Measurements from ENCODE around the gene BRSK2.
A peak's percentile ranks its signal among the peaks of the same experiment; 100 is the strongest.

BRSK2 gene

DNA sequence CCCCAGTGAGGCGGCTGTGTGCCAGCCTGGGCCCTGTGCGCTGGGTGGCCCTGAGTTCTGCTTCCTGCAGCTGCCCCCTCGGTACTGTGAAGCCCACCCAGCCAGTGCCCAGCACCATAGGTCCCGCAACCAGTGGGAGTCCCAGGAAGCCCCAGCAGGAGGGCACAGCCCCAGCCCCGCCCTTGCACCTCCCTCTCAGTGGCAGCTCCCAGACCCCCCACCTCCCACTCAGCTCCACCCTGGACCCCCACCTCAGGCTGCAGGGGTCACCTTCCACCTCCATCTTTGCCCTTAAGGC lies 66.0 kb downstream of the BRSK2 start:
- TF ChIP-seq NFIC (IDR thresholded peaks at IDR 0.05) (no peak), CREB1 (IDR thresholded peaks at IDR 0.05; ENCODE audit: low read depth) (no peak), YY1 (IDR thresholded peaks at IDR 0.05; ENCODE audit: low read depth) (no peak), RAD21 (IDR thresholded peaks at IDR 0.05; ENCODE audit: low read depth) (no peak), TAF1 (IDR thresholded peaks at IDR 0.05; ENCODE audit: low read depth) (no peak)

DNA sequence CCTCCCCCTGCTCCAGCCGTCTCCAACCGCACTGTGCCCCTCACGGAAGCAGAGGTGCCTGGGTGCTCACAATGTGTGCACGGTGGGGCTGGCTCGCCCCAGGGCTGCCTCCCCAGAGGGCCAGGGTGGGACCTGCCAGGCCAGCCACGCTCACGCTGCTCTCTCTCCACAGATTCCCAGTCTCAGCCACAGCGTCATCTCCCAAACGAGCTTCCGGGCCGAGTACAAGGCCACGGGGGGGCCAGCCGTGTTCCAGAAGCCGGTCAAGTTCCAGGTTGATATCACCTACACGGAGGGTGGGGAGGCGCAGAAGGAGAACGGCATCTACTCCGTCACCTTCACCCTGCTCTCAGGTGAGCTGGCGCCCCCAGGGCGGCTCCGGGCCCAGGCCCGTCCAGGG lies 66.4 kb downstream of the BRSK2 start:
- TF ChIP-seq TEAD4 (IDR thresholded peaks at IDR 0.05) (no peak), CREB1 (IDR thresholded peaks at IDR 0.05; ENCODE audit: low read depth) (no peak), EP300 (IDR thresholded peaks at IDR 0.05; ENCODE audit: borderline replicate concordance) (no peak), FOXM1 (IDR thresholded peaks at IDR 0.05; ENCODE audit: borderline replicate concordance, low read depth) (no peak), ZBTB7A (IDR thresholded peaks at IDR 0.05; ENCODE audit: low read depth) (no peak)
- TF ChIP-seq, protein P1, sequence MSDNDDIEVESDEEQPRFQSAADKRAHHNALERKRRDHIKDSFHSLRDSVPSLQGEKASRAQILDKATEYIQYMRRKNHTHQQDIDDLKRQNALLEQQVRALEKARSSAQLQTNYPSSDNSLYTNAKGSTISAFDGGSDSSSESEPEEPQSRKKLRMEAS (IDR thresholded peaks at IDR 0.05): no peak

DNA sequence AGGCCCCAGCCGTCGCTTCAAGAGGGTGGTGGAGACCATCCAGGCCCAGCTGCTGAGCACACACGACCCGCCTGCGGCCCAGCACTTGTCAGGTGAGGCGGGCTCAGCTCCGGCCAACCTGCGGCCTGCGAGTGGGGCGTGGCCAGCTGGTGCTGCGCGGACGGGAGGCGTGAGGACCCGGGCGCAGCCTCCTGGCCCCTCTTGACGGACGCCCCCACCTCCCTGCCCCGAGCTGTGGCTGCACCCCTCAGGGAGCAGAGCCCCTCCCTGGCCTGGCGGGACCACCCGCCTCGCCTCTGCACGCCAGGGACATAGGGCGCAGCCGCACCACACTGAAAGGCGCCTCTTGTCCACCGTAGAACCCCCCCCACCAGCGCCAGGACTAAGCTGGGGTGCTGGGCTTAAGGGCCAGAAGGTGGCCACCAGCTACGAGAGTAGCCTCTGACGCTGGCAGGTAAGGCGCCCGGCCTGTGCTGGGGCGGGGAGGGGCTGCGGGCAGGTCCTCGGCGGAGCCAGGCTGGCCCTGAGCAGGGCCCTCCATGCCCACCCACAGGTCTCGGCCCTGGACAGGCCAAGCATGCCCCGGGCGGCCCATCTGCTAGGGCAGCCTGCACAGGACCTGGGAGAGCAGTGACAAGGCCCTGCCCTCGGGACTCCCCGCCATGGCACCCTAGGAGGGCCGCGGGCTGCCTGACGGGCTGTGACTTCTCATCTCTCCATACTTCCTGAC lies 67.0 kb downstream of the BRSK2 start:
- TF ChIP-seq YY1 (IDR thresholded peaks at IDR 0.05; ENCODE audit: low read depth) (no peak), NFIC (IDR thresholded peaks at IDR 0.05) (no peak), CREB1 (IDR thresholded peaks at IDR 0.05; ENCODE audit: low read depth) (no peak), ZBTB7A (IDR thresholded peaks at IDR 0.05; ENCODE audit: low read depth) (no peak)

DNA sequence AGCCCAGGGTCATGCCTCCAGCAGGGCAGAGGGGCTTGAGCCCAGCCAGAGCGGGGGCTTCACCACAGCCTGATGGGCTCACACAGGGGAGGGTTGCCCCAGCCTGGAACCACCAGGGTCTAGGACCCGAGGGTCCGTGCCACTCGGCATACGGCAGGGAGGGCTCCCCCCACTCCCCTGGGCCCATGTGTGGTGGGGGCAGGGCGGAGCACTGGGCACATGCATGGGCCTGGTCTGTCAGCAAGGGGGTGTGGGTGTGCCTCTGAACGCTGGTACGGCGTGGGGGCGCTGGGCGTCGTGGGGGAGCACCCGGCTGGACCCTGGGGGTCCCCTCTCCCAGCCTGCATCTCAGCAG lies 67.6 kb downstream of the BRSK2 start:
- TF ChIP-seq, protein P2, sequence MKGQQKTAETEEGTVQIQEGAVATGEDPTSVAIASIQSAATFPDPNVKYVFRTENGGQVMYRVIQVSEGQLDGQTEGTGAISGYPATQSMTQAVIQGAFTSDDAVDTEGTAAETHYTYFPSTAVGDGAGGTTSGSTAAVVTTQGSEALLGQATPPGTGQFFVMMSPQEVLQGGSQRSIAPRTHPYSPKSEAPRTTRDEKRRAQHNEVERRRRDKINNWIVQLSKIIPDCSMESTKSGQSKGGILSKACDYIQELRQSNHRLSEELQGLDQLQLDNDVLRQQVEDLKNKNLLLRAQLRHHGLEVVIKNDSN (IDR thresholded peaks at IDR 0.05): no peak
- TF ChIP-seq EGR1 (IDR thresholded peaks at IDR 0.05) (no peak), CREB1 (IDR thresholded peaks at IDR 0.05; ENCODE audit: low read depth) (no peak), ZBTB7A (IDR thresholded peaks at IDR 0.05; ENCODE audit: low read depth) (no peak), EP300 (IDR thresholded peaks at IDR 0.05; ENCODE audit: borderline replicate concordance) (no peak), TCF12 (IDR thresholded peaks at IDR 0.05; ENCODE audit: low read depth) (no peak), YY1 (IDR thresholded peaks at IDR 0.05; ENCODE audit: low read depth) (no peak), FOXM1 (IDR thresholded peaks at IDR 0.05; ENCODE audit: borderline replicate concordance, low read depth) (no peak), RAD21 (IDR thresholded peaks at IDR 0.05; ENCODE audit: low read depth) (no peak), TAF1 (IDR thresholded peaks at IDR 0.05; ENCODE audit: low read depth) (no peak), NFIC (IDR thresholded peaks at IDR 0.05) (no peak), TEAD4 (IDR thresholded peaks at IDR 0.05) (no peak), CEBPB (IDR thresholded peaks at IDR 0.05) (no peak)
- TF ChIP-seq, protein P1 (IDR thresholded peaks at IDR 0.05): no peak
- TF ChIP-seq, protein P3, sequence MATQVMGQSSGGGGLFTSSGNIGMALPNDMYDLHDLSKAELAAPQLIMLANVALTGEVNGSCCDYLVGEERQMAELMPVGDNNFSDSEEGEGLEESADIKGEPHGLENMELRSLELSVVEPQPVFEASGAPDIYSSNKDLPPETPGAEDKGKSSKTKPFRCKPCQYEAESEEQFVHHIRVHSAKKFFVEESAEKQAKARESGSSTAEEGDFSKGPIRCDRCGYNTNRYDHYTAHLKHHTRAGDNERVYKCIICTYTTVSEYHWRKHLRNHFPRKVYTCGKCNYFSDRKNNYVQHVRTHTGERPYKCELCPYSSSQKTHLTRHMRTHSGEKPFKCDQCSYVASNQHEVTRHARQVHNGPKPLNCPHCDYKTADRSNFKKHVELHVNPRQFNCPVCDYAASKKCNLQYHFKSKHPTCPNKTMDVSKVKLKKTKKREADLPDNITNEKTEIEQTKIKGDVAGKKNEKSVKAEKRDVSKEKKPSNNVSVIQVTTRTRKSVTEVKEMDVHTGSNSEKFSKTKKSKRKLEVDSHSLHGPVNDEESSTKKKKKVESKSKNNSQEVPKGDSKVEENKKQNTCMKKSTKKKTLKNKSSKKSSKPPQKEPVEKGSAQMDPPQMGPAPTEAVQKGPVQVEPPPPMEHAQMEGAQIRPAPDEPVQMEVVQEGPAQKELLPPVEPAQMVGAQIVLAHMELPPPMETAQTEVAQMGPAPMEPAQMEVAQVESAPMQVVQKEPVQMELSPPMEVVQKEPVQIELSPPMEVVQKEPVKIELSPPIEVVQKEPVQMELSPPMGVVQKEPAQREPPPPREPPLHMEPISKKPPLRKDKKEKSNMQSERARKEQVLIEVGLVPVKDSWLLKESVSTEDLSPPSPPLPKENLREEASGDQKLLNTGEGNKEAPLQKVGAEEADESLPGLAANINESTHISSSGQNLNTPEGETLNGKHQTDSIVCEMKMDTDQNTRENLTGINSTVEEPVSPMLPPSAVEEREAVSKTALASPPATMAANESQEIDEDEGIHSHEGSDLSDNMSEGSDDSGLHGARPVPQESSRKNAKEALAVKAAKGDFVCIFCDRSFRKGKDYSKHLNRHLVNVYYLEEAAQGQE (IDR thresholded peaks at IDR 0.05; ENCODE audit: low read depth): no peak

DNA sequence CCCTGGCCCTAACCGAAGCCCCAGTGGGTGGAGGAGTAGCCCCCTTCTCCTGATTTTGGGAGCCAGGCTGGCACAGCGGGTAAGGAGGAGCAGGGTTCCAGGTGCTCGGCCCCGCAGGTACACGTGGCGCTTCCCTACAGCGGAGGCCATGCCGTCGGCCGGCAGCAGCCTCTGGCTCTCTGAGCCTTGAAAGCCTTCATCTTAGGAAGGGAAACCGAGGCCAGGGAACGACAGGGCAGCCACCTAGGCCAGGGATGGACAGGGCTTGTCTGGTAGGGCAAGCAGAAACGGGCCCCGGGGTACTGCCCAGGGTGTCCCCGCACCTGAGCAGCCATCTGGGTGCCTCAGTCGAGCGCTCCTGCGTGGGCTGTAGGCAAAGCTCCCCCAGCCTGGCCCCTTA lies 68.1 kb downstream of the BRSK2 start:
- TF ChIP-seq TCF12 (IDR thresholded peaks at IDR 0.05; ENCODE audit: low read depth): no peak
- TF ChIP-seq TEAD4 (IDR thresholded peaks at IDR 0.05): no peak
- no peak for TF ChIP-seq TAF1 (IDR thresholded peaks at IDR 0.05; ENCODE audit: low read depth)
- no peak for TF ChIP-seq RAD21 (IDR thresholded peaks at IDR 0.05; ENCODE audit: low read depth)

DNA sequence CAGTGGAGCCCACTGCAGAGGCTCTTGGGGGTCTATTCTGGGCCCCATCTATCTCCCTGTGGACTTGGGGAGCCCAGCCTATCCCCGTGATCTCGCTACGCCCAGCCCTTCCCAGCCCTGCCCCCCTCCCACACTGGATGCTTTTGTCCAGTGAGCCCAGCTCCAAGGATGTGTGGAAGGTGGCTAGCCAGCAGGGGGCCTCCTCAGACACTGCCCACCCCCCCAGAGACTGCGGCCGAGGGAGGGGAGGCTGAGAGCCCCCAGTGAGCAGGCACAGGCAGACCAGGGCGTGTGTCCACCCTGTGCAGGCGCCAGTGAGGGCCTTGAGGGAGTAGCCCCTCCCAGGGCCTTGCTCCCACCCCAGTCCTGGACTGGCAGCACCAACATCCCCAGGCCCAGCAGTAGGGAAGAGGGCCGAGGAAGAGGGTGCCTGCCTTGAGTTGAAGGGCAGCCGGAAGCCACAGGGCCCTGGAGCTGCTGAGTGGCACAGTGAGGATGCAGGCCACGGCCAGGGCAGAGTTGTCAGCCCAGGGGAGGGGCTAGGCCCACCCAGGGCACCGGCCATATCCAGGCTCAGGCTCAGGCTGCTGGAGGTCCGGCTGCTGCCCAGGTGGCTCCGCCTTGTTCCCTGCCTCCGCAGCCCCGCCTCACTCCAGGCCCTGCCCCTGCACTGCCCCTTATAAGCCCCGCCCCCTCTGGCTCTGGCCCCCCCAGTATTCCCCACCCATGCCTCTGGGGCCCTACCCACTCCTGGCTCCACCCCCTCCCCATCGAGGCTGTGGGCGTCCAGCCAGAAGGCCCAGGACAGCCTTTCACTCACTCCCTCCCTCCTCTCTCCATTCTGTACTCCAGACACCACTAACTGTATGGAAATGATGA lies 68.8 kb downstream of the BRSK2 start:
- TF ChIP-seq ZBTB7A (IDR thresholded peaks at IDR 0.05; ENCODE audit: low read depth) (peak; percentile 48; the same call in 1 of the 2 replicates), RAD21 (IDR thresholded peaks at IDR 0.05; ENCODE audit: low read depth) (no peak), TAF1 (IDR thresholded peaks at IDR 0.05; ENCODE audit: low read depth) (no peak), NFIC (IDR thresholded peaks at IDR 0.05) (peak; percentile 30; the same call in 1 of the 2 replicates), TCF12 (IDR thresholded peaks at IDR 0.05; ENCODE audit: low read depth) (no peak), YY1 (IDR thresholded peaks at IDR 0.05; ENCODE audit: low read depth) (no peak)
- TF ChIP-seq, protein P2 (IDR thresholded peaks at IDR 0.05): no peak

DNA sequence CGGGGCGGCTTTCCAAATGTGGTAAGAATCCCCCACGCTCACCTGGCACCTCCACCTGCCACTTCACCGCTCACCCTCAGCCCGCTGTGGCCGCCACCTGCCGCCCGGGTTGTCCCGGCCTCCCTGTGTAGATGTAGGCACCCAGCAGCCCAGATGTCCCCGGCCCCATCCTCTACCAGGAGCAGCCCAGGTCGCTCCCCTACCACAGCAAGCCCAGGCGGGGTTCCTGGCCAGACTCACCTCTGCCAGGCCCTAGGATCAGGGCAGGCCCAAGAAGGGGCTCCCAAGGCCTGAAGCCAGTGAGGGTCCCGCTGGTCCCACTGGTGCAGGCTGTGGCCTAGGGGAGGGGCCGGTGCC lies 69.5 kb downstream of the BRSK2 start:
- no peak for TF ChIP-seq YY1 (IDR thresholded peaks at IDR 0.05; ENCODE audit: low read depth)
- TF ChIP-seq ZBTB7A (IDR thresholded peaks at IDR 0.05; ENCODE audit: low read depth): no peak
